Left forelimb (tissue), 1 donor: Measurements from ENCODE around the gene SVBP.

Source experiments
- DNase-seq: peaks from one replicate; pipeline ENCODE4 v3.0.0-alpha.2; 2018; ENCODE audit warnings: low spot score

Gene SVBP

GRCh38 chr1:42765269-42765668, 51.9 kb downstream of the SVBP start:
- no peak for DNase-seq

GRCh38 chr1:42762269-42762668, 54.9 kb downstream of the SVBP start:
- no peak for DNase-seq

DNA sequence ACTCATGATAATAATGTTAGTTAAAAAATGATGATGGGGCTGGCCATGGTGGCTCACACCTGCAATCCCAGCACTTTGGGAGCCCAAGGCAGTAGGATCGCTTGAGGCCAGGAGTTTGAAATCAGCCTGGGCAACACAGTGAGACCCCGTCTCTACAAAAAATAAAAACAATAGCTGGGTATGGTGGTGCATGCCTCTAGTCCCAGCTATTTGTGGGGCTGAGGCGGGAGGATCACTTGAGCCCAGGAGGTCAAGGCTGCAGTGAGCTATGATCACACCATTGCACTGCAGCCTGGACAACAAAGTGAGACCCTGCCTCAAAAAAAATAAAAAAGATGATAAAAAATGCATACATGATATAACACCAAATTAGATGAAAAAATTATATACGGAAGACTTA, 55.6 kb downstream of the SVBP start:
- DNase-seq: no peak

- DNase-seq: no peak
These were observed 58.1 kb downstream of the SVBP start for GRCh38 chr1:42759114-42759513.

GRCh38 chr1:42758641-42759040, 58.6 kb downstream of the SVBP start:
- DNase-seq: no peak

- no peak for DNase-seq
These were observed 59.3 kb downstream of the SVBP start for GRCh38 chr1:42757892-42758275.
